HL-60/S4 treated with phorbol 12-myristate 13-acetate at 8.2 ng/mL for 4 days and 3 days (cell line): Measurements from ENCODE around the gene BAD.

Experiments
- in situ Hi-C: fragments of 300-500 bp; cut with MboI; formaldehyde crosslinking; loops from 2 replicates; pipeline ENCODE4 v1.15.0; 2022; ENCODE audit warnings: low sequenced_read_pairs

BAD gene

GRCh38 chr11:64297699-64298358 lies 13.4 kb upstream of the BAD start:
- in situ Hi-C loops = no loop called here

GRCh38 chr11:64296830-64297698 lies 12.6 kb upstream of the BAD start:
- in situ Hi-C loops = no loop called here

GRCh38 chr11:64296236-64296635 lies 11.8 kb upstream of the BAD start:
- in situ Hi-C loops = no loop called here

- in situ Hi-C loops = no loop called here
Measured at GRCh38 chr11:64295760-64296159, 11.3 kb upstream of the BAD start.

- in situ Hi-C loops = no loop called here
Measured at GRCh38 chr11:64294774-64295173, 10.3 kb upstream of the BAD start.

- in situ Hi-C loops = no loop called here
Measured at GRCh38 chr11:64292460-64293254, 8.2 kb upstream of the BAD start.

GRCh38 chr11:64291752-64292459 lies 7.4 kb upstream of the BAD start:
- in situ Hi-C loops = no loop called here

GRCh38 chr11:64291262-64291751 lies 6.8 kb upstream of the BAD start, which contains the start of gene KCNK4:
KCNK4 (plus strand) TSS chr11:64291302; CDS start chr11:64293019, 1,717 bp downstream.
- in situ Hi-C loops = no loop called here

GRCh38 chr11:64290352-64291261 lies 6.1 kb upstream of the BAD start:
- in situ Hi-C loops = no loop called here

GRCh38 chr11:64289002-64289564 lies 4.6 kb upstream of the BAD start:
- in situ Hi-C loops = no loop called here

- in situ Hi-C loops = no loop called here
Measured at GRCh38 chr11:64288353-64288750, 3.9 kb upstream of the BAD start.

- in situ Hi-C loops = no loop called here
Measured at GRCh38 chr11:64287676-64288352, 3.3 kb upstream of the BAD start.

- in situ Hi-C loops = no loop called here
Measured at GRCh38 chr11:64286801-64287159, 2.3 kb upstream of the BAD start.

- in situ Hi-C loops = no loop called here
Measured at GRCh38 chr11:64285885-64286800, 1.7 kb upstream of the BAD start.

GRCh38 chr11:64284962-64285884 lies 758 bp upstream of the BAD start, which contains the start of gene GPR137:
GPR137 (plus strand) TSS chr11:64285848; CDS start chr11:64286525, 677 bp downstream.
- in situ Hi-C loops = no loop called here

- in situ Hi-C loops = no loop called here
Measured at GRCh38 chr11:64283092-64283491, 1.4 kb downstream of the BAD start.
